ENCODE measurements around the gene KRTAP5-5.
"Not testable (repeated sequence)": the region's sequence is repeated elsewhere in the genome, so short reads cannot be mapped to it uniquely, and the experiment has no call there.

The KRTAP5-5 gene

DNA sequence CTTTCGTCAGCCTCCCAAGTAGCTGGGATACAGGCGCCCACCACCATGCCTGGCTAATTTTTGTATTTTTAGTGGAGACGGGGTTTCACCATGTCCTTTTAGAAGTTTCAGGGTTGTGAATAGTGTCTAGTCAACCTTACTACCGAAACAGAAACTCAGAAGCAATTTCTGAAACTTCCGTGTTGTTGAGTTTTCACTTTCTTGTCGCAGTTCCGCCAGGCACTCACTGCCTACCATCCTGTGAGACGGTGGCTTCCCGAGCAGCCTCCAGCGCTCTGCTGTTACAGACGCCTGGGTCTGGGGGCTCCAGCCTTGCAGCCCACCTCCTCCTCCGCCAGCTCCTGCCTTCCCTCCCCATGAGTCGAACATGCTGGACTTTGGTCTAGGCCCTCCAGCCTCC lies 23.7 kb upstream of the KRTAP5-5 start:
- DNase-seq (ENCODE audit: insufficient read length, low spot score): peak; percentile 86
- FAIRE-seq: peak; percentile 95

DNA sequence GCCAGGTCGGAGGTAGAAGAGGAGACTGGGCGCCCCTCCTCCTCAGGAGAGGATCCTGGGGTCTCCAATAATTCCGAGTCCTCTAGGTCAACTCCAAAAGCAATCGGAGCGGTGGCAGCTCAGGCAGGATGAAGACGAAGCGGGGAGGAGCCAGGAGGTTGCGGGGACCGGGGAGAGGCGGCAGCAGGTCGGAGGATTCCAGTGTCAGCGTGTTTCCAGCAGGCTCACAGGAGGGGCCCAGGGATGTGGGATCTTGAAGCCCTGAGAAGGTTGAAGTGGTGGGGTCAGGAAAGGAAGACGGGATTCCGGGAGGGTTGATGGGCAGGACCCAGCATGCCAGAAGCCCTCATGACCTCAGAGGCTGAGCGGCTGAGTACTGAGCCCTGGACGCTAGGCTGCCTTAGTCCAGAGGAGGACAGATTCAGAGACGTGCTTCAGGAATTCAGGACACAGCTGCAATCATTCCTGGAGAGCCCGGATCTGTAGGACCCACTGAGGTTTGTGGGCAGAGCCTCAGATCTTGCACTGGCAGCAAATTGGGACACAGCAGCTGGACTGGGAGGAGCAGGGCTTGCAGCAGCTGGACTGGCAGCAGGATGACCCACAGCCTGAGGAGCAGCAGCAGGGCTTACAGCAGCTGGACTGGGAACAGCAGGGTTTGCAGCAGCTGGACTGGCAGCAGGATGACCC lies 22.3 kb upstream of the KRTAP5-5 start:
- FAIRE-seq; DNase-seq (ENCODE audit: insufficient read length, low spot score): not testable (repeated sequence)

DNA sequence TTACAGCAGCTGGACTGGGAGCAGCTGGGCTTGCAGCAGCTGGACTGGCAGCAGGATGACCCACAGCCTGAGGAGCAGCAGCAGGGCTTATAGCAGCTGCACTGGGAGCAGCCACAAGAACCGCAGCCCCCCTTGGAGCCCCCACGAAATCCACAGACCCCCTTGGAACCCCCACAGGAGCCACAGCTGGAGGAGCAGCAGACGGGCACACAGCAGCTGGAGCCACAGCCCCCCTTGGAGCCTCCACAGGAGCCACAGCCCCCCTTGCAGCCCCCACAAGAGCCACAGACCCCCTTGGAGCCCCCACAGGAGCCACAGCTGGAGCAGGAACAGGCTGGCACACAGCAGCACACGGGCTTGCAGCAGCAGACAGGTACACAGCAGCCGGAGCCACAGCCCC lies 21.7 kb upstream of the KRTAP5-5 start:
- not testable (repeated sequence) for FAIRE-seq; DNase-seq (ENCODE audit: insufficient read length, low spot score)

DNA sequence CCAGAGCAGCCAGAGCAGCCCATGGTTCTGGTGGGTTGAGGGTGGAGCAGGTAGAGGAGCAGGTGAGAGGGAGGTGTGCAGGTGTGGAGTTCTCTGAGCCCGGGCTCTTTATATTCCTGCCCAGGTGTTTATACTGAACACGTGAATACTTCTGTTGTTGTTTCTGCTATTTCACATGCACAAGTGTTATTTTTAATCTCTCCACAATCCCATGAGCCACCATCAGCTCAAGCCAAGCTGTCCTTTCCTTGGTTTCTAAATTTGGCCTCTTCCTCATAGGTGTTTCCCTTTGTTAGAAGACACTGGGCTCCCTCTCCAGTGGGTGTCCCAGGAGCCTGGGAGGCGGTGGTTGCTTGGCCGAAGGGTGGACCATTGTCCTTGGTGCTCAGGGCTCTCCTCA lies 21.2 kb upstream of the KRTAP5-5 start, which contains the start of gene KRTAP5-3:
Gene KRTAP5-3 (minus strand): TSS at position 101 of the 400 bp plus-strand sequence. CDS start 78 bp downstream, at position 23.
- FAIRE-seq (no peak), DNase-seq (ENCODE audit: insufficient read length, low spot score) (no peak)

DNA sequence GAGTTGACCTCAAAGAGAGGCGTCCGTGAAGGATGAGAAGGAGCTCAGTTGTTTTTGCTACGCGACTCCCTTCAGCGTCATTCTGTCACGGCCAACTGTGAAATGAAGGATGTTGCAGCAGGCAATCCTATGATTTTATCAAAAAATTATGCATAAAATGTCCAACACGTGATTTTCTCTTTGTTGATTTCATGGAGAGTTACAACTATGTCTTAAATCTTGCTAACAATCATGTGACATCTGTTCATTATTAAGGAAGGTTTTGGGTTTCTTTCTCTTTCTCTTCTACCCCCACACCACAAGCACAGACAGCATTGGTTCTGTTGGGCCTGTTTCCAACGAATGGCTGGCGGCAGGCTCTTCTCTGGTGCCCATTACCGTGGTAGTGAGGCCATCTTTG lies 11.3 kb upstream of the KRTAP5-5 start:
- DNase-seq (ENCODE audit: insufficient read length, low spot score): no peak
- no peak for FAIRE-seq

DNA sequence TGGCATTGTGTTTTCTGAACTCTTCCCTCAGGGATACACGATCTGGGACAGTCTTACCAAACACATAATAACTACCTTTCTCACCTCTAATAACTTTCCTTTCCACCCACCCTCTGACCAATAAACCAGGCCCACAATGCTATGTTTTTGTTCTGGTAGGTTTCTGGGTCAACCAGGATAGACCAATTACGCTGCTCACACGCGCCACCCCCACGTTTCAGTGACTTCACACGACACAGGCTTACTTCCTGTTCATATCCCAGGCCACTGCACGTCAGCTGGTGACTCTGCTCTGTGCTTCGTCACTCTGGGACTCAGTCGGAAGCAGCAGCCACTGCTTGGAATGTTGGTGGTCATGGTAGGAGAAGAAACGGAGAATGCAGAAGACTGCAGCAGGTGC lies 10.1 kb upstream of the KRTAP5-5 start:
- no peak for DNase-seq (ENCODE audit: insufficient read length, low spot score)
- no peak for FAIRE-seq

DNA sequence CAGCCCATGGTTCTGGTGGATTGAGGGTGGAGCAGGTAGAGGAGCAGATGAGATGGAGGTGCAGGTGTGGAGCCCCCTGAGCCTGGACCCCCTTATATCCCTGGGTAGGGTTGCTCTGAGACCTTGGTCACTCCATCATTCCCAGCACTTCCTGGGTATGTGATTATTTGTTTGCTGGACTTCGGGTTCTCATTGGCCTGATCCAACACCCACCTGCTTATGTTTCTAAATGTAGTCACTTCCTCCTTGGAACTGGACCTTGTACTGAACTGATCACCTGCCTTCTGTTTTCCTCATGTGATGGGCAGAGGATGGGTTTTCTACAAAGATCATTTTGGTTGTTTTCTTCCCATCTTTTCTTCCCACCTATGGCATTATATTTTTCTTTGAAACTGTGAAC lies 7.5 kb upstream of the KRTAP5-5 start, which contains the start of gene KRTAP5-4:
Gene KRTAP5-4 (minus strand): TSS at position 53 of the 400 bp plus-strand sequence. CDS start 45 bp downstream, at position 8.
- FAIRE-seq: no peak

DNA sequence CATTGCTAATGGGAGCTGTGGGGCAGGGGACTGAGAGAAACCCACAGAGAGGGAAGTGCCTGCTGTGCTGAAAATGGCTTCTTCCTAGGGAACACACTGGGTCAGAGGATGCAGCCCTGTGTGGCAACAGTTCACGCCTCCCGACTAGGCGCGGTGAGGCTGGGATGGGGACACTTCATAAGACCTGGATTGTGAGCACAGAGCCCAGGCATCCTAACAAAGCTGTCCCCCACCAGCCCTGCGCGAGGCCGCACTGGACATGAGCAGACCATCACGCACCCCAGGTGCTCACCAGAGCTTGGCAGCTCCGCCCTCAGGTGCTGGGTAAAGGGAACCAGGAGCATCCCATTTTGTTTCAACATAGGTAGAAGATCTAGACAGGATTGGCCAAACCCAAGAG lies 5.9 kb upstream of the KRTAP5-5 start:
- FAIRE-seq (no peak), DNase-seq (ENCODE audit: insufficient read length, low spot score) (no peak)

More for the DNA sequence above, 7.5 kb upstream of the KRTAP5-5 start, which contains the start of gene KRTAP5-4:
- DNase-seq (ENCODE audit: insufficient read length, low spot score): no peak

DNA sequence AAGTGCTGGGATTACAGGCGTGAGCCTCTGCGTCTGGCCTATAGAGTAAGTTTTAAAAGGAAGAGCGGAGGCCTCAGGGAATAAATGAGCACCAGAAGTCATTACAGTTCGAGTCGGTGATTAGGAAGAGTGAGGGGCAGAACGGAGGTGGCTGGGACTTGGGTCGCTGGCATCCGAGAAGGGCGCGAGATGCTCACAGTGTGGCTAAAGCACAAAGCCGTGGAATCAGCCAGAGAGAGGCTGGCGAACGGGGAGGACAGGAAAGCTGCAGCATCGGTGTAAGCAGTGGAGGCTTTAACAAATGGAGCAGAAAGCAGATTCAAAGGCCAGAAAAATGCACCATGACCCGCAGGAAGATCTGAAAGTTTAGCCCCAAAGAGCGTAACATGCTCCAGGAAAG lies 5.0 kb upstream of the KRTAP5-5 start:
- DNase-seq (ENCODE audit: insufficient read length, low spot score) (no peak), FAIRE-seq (no peak)

DNA sequence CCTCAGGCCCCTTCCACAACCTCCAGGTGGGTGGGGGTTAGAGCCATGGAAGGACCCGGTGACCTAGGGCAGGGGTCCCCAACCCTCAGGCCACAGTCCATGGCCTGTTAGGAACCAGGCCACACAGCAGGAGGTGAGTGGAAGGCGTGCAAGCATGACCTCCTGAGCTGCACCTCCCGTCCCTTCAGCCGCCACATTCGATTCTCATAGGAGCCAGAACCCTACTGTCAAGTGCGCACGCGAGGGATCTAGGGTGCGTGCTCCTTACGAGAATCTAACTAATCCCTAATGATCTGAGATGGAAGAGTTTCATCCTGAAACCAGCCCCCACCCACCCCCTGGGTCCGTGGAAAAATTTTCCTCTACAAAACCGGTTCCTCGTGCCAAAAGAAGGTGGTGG lies 4.0 kb upstream of the KRTAP5-5 start:
- no peak for DNase-seq (ENCODE audit: insufficient read length, low spot score)

DNA sequence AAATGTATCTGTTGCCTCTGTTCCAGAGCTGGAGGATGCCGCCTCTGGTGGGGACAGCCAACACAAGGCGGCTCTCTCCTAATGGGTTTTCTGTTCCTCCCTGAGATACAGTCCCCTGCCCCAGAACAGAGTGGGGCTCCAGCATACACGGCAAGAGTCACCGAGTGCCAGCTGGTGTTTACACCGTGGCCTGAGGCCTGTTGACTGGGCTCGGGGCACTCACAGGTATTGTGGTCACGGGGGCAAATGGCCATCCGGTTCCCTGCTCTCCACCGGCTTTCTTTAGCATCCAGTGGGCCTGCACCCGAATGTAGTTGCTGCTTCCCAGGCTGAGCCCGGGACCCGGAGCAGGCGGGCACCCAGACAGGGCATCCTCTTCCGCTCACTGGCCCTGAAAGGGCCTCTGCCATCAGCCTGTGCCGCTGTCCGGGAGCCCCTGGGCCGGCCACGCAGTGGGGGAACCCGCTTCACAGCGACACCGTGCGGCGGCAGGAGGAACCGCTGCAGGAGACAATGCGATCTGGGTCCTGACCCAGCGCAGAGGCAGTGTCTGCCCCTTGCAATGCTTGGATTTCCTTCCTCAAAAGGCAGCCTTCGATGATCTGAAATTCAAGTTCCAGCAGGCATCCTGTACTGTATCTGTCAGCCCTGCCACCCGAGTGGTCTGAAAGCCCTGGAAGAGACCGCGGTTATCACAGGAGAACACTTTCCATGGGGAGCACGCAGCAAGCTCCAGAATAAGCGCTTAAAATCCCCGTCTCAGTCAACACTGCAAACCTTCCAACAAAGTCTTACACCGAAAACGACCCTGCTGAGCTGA lies 859 bp upstream of the KRTAP5-5 start:
- DNase-seq (ENCODE audit: insufficient read length, low spot score) (peak; percentile 83), FAIRE-seq (peak; percentile 76)

More for the DNA sequence above, 4.0 kb upstream of the KRTAP5-5 start:
- FAIRE-seq: no peak

DNA sequence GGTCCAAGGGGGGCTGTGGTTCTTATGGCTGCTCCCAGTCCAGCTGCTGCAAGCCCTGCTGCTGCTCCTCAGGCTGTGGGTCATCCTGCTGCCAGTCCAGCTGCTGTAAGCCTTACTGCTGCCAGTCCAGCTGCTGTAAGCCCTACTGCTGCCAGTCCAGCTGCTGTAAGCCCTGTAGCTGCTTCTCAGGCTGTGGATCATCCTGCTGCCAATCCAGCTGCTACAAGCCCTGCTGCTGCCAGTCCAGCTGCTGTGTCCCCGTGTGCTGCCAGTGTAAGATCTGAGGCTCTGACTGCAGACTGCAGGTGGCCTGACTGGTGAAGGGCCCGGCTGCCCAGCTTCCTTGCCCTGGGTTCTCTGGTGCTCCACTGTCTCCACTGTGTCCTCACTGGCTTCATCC lies 696 bp downstream of the KRTAP5-5 start:
- DNase-seq (ENCODE audit: insufficient read length, low spot score): no peak
- no peak for FAIRE-seq

DNA sequence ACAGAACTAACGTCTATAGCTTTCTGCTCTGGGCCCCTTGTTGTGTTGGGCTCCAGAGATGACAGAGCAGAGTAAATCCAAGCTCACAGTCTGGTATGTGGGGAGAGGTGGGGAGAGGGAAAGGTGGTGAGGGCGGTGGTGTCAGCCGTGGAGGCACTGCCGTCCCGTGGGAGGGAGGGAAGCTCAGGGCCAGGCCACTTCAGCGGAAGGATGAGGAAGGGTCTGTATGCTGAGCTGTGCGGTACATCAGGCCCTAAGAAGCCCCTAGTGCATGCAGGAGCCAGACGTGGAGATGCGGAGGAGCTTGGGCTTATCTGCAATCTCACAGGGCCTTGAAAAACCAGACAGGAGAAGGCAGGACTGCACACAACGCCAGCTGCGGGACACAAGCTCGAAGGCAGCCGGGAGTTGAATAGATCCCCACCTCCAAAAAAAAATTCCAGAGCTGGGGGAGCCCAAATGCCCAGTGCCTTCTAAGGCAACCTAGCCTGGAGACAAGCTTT lies 1.5 kb downstream of the KRTAP5-5 start:
- FAIRE-seq (no peak), DNase-seq (ENCODE audit: insufficient read length, low spot score) (no peak)

DNA sequence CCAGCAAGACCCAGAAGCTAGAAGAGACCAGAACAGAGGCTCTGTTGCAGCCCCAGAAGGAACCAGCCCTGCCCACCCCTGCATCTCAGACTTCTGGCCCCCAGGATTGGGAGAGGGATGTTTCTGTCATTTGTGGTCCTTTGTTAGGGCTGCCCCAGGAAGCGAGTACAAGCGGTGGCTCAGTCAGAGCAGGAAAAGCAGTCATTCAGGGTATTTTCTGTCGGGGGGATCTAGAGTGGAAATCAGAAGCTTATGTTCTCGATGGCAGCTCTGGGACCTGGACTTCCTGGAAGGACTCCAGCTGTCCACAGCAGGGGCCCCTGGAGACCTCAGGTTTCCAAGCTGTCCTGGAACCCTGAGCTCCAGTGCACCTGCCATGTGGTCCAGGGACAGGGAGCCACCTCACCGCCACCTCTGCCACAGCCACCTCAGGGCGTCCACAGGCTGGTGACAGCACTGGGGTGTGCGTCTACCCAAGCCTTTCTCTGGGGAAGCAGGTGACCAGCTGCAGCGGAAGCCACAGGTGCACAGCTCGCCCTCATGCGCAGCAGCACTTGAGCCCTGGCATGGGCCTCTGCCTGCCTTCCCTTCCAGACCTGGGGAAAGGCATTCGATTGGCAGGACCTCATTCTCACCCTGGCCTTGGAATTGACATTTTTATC lies 2.6 kb downstream of the KRTAP5-5 start:
- no peak for DNase-seq (ENCODE audit: insufficient read length, low spot score)
- no peak for FAIRE-seq

DNA sequence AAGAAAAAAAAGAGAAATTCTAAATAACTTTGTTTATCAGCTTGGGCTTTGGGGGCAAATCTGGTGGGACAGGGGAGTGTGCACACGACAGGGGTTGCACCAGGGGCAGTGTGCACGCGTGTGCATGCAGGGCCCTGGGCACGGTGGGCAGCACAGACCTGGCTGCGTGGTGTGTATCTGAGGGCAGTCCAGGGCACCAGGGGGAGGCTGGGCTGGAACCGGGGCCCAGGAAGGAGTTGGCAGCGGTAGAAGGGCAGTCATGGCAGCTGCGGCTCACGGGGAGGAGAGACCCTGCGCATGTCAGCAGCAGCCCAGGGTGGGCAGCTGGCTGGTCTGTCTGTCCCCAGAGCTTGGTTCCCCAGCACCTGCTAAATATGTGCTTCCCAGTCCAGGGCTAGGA lies 4.3 kb downstream of the KRTAP5-5 start:
- FAIRE-seq (no peak), DNase-seq (ENCODE audit: insufficient read length, low spot score) (no peak)

DNA sequence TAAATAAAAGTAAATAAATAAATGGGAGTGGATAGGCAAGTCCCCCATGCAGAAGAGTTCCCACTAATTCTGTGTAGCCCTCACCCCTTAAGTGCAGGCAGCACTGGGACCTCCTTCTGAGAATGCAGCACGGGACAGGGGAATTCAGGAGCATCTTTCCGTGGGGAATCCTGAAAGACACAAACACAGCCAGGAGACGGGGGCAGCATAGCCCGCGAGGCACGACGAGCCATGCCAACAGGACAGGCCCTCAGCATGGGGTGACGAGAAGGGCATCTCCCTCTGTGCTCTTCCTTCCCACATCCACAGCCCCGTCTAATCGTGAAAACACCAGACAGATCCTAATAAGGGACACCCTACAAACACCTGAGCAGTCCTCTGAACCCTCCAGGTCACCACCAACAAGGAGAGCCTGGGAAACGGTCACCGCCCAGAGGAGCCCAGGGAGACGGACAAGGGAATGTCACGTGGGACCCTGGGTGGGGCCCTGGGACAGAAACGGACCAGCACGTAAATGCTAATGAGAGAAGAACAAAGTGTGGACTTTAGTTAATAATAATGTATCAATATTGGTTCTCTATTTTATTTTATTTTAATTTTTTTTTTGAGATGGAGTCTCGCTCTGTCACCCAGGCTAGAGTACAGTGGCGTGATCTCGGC lies 6.8 kb downstream of the KRTAP5-5 start:
- no peak for DNase-seq (ENCODE audit: insufficient read length, low spot score)
- FAIRE-seq: no peak

DNA sequence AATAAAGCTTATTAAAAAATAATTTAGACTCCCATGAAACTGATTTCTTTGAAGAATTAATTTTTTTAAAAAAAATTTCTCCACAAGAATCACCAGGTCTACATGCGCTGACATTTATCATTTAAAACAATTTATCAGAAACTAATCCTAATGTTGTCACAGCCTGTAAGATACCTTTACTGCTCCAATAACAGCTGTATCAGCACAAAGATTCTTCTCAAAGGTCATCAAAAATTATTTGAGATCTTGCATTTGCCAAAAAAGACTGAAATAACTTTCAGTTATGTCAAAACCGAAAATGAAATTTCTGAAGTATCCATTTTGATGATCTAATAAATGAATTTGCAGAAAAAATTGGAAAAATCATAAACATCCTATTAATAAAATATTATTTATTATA lies 8.1 kb downstream of the KRTAP5-5 start:
- no peak for FAIRE-seq
- DNase-seq (ENCODE audit: insufficient read length, low spot score): no peak

DNA sequence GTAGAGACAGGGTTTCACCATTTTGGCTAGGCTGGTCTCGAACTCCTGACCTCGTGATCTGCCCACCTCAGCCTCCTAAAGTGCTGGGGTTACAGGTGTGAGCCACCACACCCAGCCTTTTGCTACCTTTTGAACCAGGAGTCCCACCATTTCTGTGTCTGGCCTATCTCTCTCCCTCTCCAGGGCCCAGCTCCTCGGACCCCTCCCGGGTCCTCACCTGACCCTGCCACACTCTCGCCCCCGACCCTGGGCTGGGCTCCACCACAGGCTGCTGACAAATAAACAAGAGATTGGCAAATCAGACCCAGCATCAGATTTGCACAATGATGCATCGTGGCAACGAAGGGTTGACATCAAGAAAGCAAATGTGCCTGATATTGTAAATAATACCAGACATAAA lies 8.8 kb downstream of the KRTAP5-5 start:
- DNase-seq (ENCODE audit: insufficient read length, low spot score): no peak
- FAIRE-seq: no peak

DNA sequence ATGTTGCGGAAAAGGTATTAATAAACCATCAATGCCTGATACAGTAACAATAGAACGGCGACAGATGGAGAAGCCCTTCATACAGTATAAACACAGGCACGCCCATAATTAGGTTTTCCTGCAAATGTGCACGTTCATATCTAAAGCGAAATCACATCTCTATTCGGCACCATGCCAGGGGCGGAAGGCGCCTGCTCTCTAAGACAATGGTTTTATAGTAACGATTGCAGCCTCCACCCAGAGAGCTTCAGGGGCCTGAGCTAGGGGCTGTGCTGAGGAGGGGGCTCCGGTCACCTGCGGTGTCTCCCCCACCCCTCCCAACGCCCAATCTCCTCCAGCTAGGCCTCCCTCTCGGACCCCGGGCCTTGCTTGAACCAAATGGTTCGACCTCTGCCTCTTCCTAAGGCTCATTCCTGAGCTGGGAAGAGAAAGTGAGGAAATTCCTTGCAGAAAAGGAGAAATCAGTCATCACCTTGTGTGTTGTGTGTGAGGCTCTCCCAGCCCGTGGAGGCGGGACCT lies 9.6 kb downstream of the KRTAP5-5 start:
- FAIRE-seq: no peak
- DNase-seq (ENCODE audit: insufficient read length, low spot score): no peak

DNA sequence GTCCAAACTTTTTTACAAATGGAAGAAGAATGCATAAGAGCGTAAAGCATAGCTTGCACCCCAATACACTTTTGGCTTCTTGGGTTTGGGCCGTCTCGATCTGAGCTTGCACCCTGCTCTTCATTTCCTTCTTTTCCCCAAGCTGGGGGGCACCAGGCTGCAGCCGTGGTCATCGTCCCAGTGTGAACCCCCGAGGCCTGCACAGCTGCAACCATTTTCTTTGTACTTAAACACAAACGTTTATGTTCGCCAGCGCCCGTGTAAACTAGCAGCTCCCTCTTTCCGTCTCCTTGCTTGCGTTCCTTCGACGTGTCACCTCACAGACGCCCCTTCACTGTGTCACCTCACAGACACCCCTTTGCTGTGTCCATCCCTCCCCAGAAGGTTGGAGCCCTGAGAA lies 10.1 kb downstream of the KRTAP5-5 start:
- DNase-seq (ENCODE audit: insufficient read length, low spot score) (no peak), FAIRE-seq (no peak)

Measured in GM19239 (cell line).